GM21737 (cell line): ENCODE data around the gene PAK3.

Experiments
- ATAC-seq: cut with Tn5 transposase; IDR thresholded peaks from one replicate; pipeline ENCODE4 v1.9.1; 2021; ENCODE audit warnings: mild to moderate bottlenecking, moderate library complexity; ENCODE audit not compliant: unreplicated experiment

The PAK3 gene

GRCh38 chrX:111259559-111259958, 163.6 kb downstream of the PAK3 start:
- ATAC-seq: no peak

GRCh38 chrX:111260451-111260850, 164.5 kb downstream of the PAK3 start:
- ATAC-seq: no peak

- ATAC-seq: no peak
Measured at GRCh38 chrX:111262086-111262485, 166.1 kb downstream of the PAK3 start.

- ATAC-seq: no peak
Measured at GRCh38 chrX:111264385-111264784, 168.4 kb downstream of the PAK3 start.

GRCh38 chrX:111265486-111265885, 169.5 kb downstream of the PAK3 start:
- ATAC-seq: no peak

GRCh38 chrX:111268506-111268905, 172.5 kb downstream of the PAK3 start:
- ATAC-seq: no peak

GRCh38 chrX:111270339-111270738, 174.3 kb downstream of the PAK3 start, which contains the start of gene CAPN6:
Gene CAPN6, minus strand, starts transcription at chrX:111270483. Its CDS starts 6,547 bp downstream, at chrX:111263936.
- no peak for ATAC-seq
